Adrenal gland (tissue), 5 donors: ENCODE results near the gene MBNL1.

Experiments used
- CTCF ChIP-seq, 6 experiments: fragments of 450-650 bp in 4 of 6; fragments of 200-600 bp in 2 of 6; sonication (generic) in 1 of 6; IDR thresholded peaks; 1 replicate in 5 of 6; 2 replicates in 1 of 6; pipeline versions ENCODE4 v1.5.1 to v1.8.0; 2016 to 2021; ENCODE audit warnings: antibody characterized with exemption in 6 of 6, mild to moderate bottlenecking in 2 of 6, moderate library complexity in 1 of 6
- POLR2A ChIP-seq, 2 donors: fragments of 450-650 bp; IDR thresholded peaks; one replicate each; pipeline ENCODE4 v1.6.1; 2017; ENCODE audit warnings: antibody characterized with exemption in 2 of 2, mild to moderate bottlenecking in 2 of 2, moderate library complexity in 1 of 2
- donor health status: DM: no; HTN: no; CAD: no.

GRCh38 chr3:152236716-152237115 is 32.0 kb upstream of the MBNL1 start:
- no peak for TF ChIP-seq CTCF (IDR thresholded peaks at IDR 0.05)
- TF ChIP-seq POLR2A (IDR thresholded peaks at IDR 0.05) = no peak
